Neural progenitor cell (in vitro differentiated cells): ENCODE data around the gene CDK11A.
"Not testable (repeated sequence)": the region's sequence is repeated elsewhere in the genome, so short reads cannot be mapped to it uniquely, and the experiment has no call there.

Experiments used
- CTCF ChIP-seq: fragments of 200-600 bp; sonication (generic); IDR thresholded peaks from 2 replicates; pipeline ENCODE4 v1.5.1; 2017; ENCODE audit warnings: antibody characterized with exemption, mild to moderate bottlenecking
- EZH2phosphoT487 ChIP-seq: fragments of 200-600 bp; sonication (generic); IDR thresholded peaks from 2 replicates; pipeline ENCODE4 v1.6.1; 2017; ENCODE audit warnings: antibody characterized with exemption

DNA sequence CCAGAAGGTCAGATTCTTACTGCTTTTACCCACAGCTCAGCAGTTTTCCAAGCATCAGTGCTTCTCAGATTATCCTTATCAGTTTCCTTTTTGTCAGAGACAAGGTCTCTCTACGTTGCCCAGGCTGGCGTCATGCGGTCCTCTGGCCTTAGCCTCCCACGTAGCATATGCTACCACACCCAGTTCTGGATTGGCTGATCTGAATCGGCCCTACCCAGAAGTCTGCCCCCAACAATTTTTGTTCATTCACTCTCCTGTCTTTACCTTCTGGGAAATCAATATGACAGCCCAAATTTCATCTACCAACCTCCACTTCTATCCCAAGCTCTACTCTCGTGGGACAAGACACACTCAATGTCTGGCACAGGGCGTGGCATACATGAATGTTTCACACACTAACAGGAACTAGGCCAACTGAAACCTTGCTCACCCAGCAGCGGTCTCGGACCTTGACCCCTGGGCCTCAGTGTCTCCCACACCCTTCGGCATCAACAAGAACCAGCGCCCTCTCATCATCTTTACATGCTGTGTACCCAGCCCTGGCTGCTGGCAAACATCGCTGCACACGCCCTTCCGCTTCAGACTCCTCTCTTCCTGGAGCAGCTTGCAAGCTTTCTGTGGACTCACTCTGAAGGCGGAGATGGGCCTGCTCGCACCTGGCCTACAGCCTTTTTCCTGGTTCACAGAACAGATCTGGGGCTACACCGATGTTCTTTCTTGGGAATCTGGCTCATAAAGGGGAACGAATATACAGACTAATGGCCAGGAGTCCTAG lies 8.9 kb downstream of the CDK11A start:
- TF ChIP-seq CTCF, EZH2phosphoT487: not testable (repeated sequence)
